Measurements from ENCODE around the gene TMCO6. TPM values are rescaled to one million over a fixed set of nuclear protein-coding genes. Genes with fewer than 3 reads are reported as not detected.

TMCO6 gene
- total and polyA plus RNA-seq, 2 of the 8 experiments (the other 6 are each of a cell fraction or from before 2014, with no cell fraction given), result 29.0 to 40.9 TPM

GRCh38 chr5:140603734-140604133, 35.5 kb upstream of the TMCO6 start:
- Histone ChIP-seq H3K79me2 (ENCODE audit: control insufficient read depth in 1 of 2, insufficient read depth in 2 of 2, low read length in 2 of 2) (no peaks in the 10 kb centered on the region), H2BK120ac (replicated peaks; ENCODE audit: low read depth, low read length) (no peak overlapping the region), H3K36me3 (ENCODE audit: control insufficient read depth in 2 of 4, insufficient read depth in 4 of 4, low read length in 3 of 4) (no peaks in the 10 kb centered on the region), H4K91ac (replicated peaks; ENCODE audit: insufficient read length, low read length) (no peak overlapping the region), H2BK12ac (ENCODE audit: low read depth, low read length) (no peak overlapping the region), H2AFZ (ENCODE audit: low read length) (no peak overlapping the region), H3K4me1 (replicated peaks in 1 of 4; ENCODE audit: control insufficient read depth in 3 of 4, insufficient read depth in 4 of 4, low read length in 3 of 4) (no peaks in the 10 kb centered on the region), H3K27ac (ENCODE audit: low read depth, low read length) (no peak overlapping the region), H3K23ac (ENCODE audit: insufficient read length) (no peak overlapping the region), H3K9ac (replicated peaks in 1 of 4; ENCODE audit: extremely low read depth in 1 of 4, low read depth in 3 of 4, low read length in 3 of 4) (no peak overlapping the region), H2BK5ac (ENCODE audit: low read depth, low read length) (no peak overlapping the region), H2BK15ac (ENCODE audit: low read length) (no peak overlapping the region), H3K4ac (replicated peaks; ENCODE audit: insufficient read length, low read depth, low read length) (no peak overlapping the region), H2BK20ac (ENCODE audit: low read length) (no peak overlapping the region), H3K27me3 (replicated peaks in 1 of 4; ENCODE audit: control insufficient read depth in 3 of 4, extremely low read depth in 1 of 4, insufficient read depth in 3 of 4, low read length in 3 of 4) (no peaks in the 10 kb centered on the region), H3K18ac (ENCODE audit: extremely low read depth, low read length) (no peak overlapping the region), H2AK5ac (ENCODE audit: low read depth, low read length) (no peak overlapping the region), H4K20me1 (replicated peaks in 1 of 2; ENCODE audit: control insufficient read depth in 1 of 2, insufficient read depth in 2 of 2, low read length in 2 of 2) (no peaks in the 10 kb centered on the region), H3K56ac (replicated peaks; ENCODE audit: insufficient read length, low read depth, low read length) (no peak overlapping the region), H3K14ac (ENCODE audit: insufficient read length) (no peak overlapping the region), H3K4me2 (ENCODE audit: insufficient read depth in 1 of 2, low read depth in 2 of 2, low read length in 2 of 2) (no peak overlapping the region), H3K4me3 (ENCODE audit: extremely low read depth in 1 of 4, insufficient read depth in 2 of 4, low read depth in 3 of 4, low read length in 4 of 4) (no peak overlapping the region), H3K79me1 (ENCODE audit: low read depth, low read length) (no peaks in the 10 kb centered on the region), H3K9me3 (ENCODE audit: insufficient read depth in 2 of 2, low read depth in 1 of 2, low read length in 1 of 2) (0 out of 4 replicates have a peak, but pooled peaks cover 0 to 2% of the 10 kb centered on the region in 2 experiments), H4K8ac (ENCODE audit: extremely low read depth, insufficient read depth, low read length) (no peak overlapping the region), H4K5ac (ENCODE audit: insufficient read length, low read depth, low read length) (no peak overlapping the region), H3K23me2 (ENCODE audit: low read depth, low read length) (no peaks in the 10 kb centered on the region)
- WGBS, 2 experiments (ENCODE audit: extremely low coverage in 1 of 2, insufficient coverage in 1 of 2, insufficient read length in 1 of 2, insufficient replicate concordance in 2 of 2, low coverage in 1 of 2, low lambda C conversion rate in 2 of 2, missing lambda C conversion rate in 1 of 2), result 88% methylated on average over 2 of the region's 2 CpGs; no CpG with 5 or more reads in 1 of the 2 experiments
- FAIRE-seq (no peak), DNase-seq (ENCODE audit: low read depth in 1 of 2, low spot score in 2 of 2) (no peak)
- ChIA-PET CTCF (ENCODE audit: partially characterized antibody) (interaction anchor here (1.2 kb wide), 1 partner anchor 30 kb away, joined by 5 read pairs; no protein-coding TSS in a partner anchor), POLR2A (ENCODE audit: partially characterized antibody) (no interaction called here)
- no peak for TF ChIP-seq FOSL1 (IDR thresholded peaks at IDR 0.05; ENCODE audit: insufficient read depth, low read depth, low read length)
- no peak for TF ChIP-seq USF2 (IDR thresholded peaks at IDR 0.05; ENCODE audit: low read length)
- TF ChIP-seq CBX5 (IDR thresholded peaks at IDR 0.05; ENCODE audit: low read depth, low read length), result no peak
- no peak for TF ChIP-seq GABPA (IDR thresholded peaks at IDR 0.05; ENCODE audit: borderline replicate concordance, insufficient read depth, low read length)
- no peak for TF ChIP-seq RXRA (IDR thresholded peaks at IDR 0.05; ENCODE audit: insufficient read depth, low read depth, low read length)
- TF ChIP-seq YY1 (IDR thresholded peaks at IDR 0.05; ENCODE audit: low read depth, low read length), result no peak
- TF ChIP-seq KDM5A (IDR thresholded peaks at IDR 0.05; ENCODE audit: low read length), result no peak
- TF ChIP-seq CREB1 (IDR thresholded peaks at IDR 0.05), result no peak
- TF ChIP-seq SIN3A (conservative IDR thresholded peaks at IDR 0.05 in 1 of 2, IDR thresholded peaks at IDR 0.05 in 1 of 2; ENCODE audit: low read depth in 1 of 2, low read length in 2 of 2), result no peak
- no peak for TF ChIP-seq JUND (IDR thresholded peaks at IDR 0.05; ENCODE audit: low read length)
- no peak for TF ChIP-seq HDAC6 (IDR thresholded peaks at IDR 0.05; ENCODE audit: low read depth, low read length)
- no peak for TF ChIP-seq SP4 (IDR thresholded peaks at IDR 0.05; ENCODE audit: low read length)

Measured in H1 (cell line).